ENCODE results near the gene ZNF77.

Gene ZNF77

DNA sequence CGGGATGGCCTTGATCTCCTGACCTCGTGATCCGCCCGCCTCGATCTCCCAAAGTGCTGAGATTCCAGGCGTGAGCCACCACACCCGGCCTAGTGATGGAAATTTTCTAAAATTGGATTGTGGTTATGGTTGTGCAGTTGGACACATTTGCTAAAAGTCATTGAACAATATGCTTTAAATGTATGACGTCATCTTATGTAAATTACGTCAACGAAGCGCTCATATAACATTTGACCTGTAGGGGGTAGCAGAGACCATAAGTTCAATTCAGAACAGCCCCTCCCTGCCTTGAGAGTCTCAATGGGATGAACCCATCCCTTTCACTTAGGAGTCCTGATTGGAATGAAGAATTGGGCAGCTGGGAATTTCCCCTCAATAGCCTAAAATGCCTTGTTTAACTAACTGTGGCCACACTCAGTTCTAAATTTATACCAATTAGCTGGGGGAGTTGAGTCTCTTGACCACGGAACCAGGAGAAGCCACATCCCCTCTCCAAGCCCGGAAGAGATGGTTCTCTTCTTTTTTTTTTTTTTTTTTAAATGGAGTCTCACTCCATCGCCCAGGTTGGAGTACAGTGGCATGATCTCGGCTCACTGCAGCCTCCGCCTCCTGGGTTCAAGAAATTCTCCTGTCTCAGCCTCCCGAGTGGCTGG lies 17.4 kb upstream of the ZNF77 start (continued):
- no peak for TF ChIP-seq TCF4 (CRISPR knock-in tag; IDR thresholded peaks at IDR 0.05; ENCODE audit: borderline replicate concordance)

DNA sequence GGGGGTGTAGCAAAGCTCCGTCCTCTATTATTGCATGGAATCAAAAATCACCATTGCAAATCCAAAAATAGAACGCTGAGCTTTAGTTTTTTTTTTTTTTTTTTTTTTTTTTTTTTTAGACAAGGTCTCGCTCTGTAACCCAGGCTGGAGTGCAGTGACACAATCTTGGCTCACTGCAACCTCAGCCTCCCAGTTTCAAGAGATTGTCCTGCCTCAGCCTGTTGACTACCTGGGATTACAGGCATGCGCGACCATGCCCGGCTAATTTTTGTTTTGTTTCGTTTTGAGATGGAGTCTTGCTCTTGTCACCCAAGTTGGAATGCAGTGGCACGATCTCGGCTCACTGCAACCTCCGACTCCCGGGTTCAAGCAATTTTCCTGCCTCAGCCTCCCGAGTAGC lies 15.3 kb upstream of the ZNF77 start:
- no peak for ATAC-seq
- TF ChIP-seq OSR1 (CRISPR knock-in tag; IDR thresholded peaks at IDR 0.05) (no peak), ZFP3 (CRISPR knock-in tag; IDR thresholded peaks at IDR 0.05) (no peak), ZNF565 (CRISPR knock-in tag; conservative IDR thresholded peaks at IDR 0.05; ENCODE audit: low read depth) (no peak), SNAI2 (CRISPR knock-in tag; IDR thresholded peaks at IDR 0.05) (no peak), ZNF8 (CRISPR knock-in tag; IDR thresholded peaks at IDR 0.05) (no peak), PPARA (CRISPR knock-in tag; IDR thresholded peaks at IDR 0.05; ENCODE audit: borderline replicate concordance) (no peak), ZFP30 (CRISPR knock-in tag; IDR thresholded peaks at IDR 0.05) (no peak), ISL1 (CRISPR knock-in tag; IDR thresholded peaks at IDR 0.05) (no peak), GLIS3 (CRISPR knock-in tag; IDR thresholded peaks at IDR 0.05) (no peak), BACH2 (CRISPR knock-in tag; IDR thresholded peaks at IDR 0.05; ENCODE audit: borderline replicate concordance) (no peak), CSDC2 (CRISPR knock-in tag; IDR thresholded peaks at IDR 0.05) (no peak), ZC3H10 (CRISPR knock-in tag; IDR thresholded peaks at IDR 0.05) (no peak)
- TF ChIP-seq, protein P1, sequence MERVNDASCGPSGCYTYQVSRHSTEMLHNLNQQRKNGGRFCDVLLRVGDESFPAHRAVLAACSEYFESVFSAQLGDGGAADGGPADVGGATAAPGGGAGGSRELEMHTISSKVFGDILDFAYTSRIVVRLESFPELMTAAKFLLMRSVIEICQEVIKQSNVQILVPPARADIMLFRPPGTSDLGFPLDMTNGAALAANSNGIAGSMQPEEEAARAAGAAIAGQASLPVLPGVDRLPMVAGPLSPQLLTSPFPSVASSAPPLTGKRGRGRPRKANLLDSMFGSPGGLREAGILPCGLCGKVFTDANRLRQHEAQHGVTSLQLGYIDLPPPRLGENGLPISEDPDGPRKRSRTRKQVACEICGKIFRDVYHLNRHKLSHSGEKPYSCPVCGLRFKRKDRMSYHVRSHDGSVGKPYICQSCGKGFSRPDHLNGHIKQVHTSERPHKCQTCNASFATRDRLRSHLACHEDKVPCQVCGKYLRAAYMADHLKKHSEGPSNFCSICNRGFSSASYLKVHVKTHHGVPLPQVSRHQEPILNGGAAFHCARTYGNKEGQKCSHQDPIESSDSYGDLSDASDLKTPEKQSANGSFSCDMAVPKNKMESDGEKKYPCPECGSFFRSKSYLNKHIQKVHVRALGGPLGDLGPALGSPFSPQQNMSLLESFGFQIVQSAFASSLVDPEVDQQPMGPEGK (CRISPR knock-in tag; IDR thresholded peaks at IDR 0.05; ENCODE audit: borderline replicate concordance): no peak
- TF ChIP-seq, protein P2, sequence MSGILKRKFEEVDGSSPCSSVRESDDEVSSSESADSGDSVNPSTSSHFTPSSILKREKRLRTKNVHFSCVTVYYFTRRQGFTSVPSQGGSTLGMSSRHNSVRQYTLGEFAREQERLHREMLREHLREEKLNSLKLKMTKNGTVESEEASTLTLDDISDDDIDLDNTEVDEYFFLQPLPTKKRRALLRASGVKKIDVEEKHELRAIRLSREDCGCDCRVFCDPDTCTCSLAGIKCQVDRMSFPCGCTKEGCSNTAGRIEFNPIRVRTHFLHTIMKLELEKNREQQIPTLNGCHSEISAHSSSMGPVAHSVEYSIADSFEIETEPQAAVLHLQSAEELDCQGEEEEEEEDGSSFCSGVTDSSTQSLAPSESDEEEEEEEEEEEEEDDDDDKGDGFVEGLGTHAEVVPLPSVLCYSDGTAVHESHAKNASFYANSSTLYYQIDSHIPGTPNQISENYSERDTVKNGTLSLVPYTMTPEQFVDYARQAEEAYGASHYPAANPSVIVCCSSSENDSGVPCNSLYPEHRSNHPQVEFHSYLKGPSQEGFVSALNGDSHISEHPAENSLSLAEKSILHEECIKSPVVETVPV (CRISPR knock-in tag; IDR thresholded peaks at IDR 0.05): no peak
- TF ChIP-seq, protein P3, sequence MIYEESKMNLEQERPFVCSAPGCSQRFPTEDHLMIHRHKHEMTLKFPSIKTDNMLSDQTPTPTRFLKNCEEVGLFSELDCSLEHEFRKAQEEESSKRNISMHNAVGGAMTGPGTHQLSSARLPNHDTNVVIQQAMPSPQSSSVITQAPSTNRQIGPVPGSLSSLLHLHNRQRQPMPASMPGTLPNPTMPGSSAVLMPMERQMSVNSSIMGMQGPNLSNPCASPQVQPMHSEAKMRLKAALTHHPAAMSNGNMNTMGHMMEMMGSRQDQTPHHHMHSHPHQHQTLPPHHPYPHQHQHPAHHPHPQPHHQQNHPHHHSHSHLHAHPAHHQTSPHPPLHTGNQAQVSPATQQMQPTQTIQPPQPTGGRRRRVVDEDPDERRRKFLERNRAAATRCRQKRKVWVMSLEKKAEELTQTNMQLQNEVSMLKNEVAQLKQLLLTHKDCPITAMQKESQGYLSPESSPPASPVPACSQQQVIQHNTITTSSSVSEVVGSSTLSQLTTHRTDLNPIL (CRISPR knock-in tag; IDR thresholded peaks at IDR 0.05; ENCODE audit: low read depth): no peak
- TF ChIP-seq, protein P4, sequence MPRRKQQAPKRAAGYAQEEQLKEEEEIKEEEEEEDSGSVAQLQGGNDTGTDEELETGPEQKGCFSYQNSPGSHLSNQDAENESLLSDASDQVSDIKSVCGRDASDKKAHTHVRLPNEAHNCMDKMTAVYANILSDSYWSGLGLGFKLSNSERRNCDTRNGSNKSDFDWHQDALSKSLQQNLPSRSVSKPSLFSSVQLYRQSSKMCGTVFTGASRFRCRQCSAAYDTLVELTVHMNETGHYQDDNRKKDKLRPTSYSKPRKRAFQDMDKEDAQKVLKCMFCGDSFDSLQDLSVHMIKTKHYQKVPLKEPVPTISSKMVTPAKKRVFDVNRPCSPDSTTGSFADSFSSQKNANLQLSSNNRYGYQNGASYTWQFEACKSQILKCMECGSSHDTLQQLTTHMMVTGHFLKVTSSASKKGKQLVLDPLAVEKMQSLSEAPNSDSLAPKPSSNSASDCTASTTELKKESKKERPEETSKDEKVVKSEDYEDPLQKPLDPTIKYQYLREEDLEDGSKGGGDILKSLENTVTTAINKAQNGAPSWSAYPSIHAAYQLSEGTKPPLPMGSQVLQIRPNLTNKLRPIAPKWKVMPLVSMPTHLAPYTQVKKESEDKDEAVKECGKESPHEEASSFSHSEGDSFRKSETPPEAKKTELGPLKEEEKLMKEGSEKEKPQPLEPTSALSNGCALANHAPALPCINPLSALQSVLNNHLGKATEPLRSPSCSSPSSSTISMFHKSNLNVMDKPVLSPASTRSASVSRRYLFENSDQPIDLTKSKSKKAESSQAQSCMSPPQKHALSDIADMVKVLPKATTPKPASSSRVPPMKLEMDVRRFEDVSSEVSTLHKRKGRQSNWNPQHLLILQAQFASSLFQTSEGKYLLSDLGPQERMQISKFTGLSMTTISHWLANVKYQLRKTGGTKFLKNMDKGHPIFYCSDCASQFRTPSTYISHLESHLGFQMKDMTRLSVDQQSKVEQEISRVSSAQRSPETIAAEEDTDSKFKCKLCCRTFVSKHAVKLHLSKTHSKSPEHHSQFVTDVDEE (CRISPR knock-in tag; IDR thresholded peaks at IDR 0.05): no peak

DNA sequence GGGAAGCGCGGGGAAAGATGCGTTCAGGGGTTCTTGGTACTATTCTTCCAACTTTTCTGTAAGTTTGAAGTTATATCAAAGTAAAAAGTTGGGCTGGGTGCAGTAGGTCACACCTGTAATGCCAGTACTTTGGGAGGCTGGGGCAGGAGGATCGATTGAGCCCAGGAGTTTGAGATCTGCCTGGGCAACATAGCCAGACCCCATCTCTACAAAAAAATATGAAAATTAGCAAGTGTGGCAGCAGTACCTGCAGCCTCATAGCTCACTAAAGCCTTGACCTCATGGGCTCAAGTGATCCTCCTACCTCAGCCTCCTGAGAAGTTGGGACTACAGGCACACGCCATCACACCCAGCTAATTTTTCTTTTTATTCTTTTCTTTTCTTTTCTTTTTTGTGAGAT lies 12.4 kb upstream of the ZNF77 start:
- no peak for TF ChIP-seq ISL1 (CRISPR knock-in tag; IDR thresholded peaks at IDR 0.05)
- no peak for TF ChIP-seq ESRRG (CRISPR knock-in tag; IDR thresholded peaks at IDR 0.05)
- TF ChIP-seq TOX (CRISPR knock-in tag; IDR thresholded peaks at IDR 0.05; ENCODE audit: borderline replicate concordance): no peak
- no peak for TF ChIP-seq ZNF8 (CRISPR knock-in tag; IDR thresholded peaks at IDR 0.05)
- no peak for TF ChIP-seq RARB (CRISPR knock-in tag; IDR thresholded peaks at IDR 0.05)
- no peak for TF ChIP-seq PPARA (CRISPR knock-in tag; IDR thresholded peaks at IDR 0.05; ENCODE audit: borderline replicate concordance)
- no peak for ATAC-seq

DNA sequence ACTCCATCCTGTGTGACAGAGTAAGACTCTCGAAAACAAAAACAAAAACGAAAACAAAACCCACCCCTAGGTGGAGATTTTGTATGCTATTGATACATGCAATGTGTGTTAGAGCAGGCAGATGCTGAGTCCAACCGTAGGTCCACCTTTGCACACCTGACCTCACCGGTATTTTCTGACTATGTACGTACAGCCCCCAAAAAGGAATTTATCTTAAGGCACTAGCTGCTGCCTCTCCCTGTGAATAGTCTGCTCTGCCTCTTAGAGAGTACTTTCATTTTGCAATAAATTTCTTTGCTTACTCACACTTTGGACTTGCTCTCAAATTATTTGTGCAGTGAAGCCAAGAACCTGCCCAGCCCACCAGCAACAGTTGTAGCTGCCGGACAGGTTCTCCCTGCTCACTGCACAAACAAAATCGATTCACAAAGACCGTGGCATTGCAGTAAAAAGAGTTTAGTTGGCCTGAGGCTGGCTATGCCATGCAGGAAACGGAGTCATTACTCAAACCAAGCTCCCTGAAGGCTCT lies 8.2 kb upstream of the ZNF77 start:
- TF ChIP-seq, protein P2 (CRISPR knock-in tag; IDR thresholded peaks at IDR 0.05): no peak
- TF ChIP-seq, protein P3 (CRISPR knock-in tag; IDR thresholded peaks at IDR 0.05; ENCODE audit: low read depth): no peak
- ATAC-seq: no peak

All from SK-N-SH treated with all-trans-retinoic acid at 6 μM for 48 hours (cell line).